NCI-H69 (cell line): ENCODE results near the gene TPBG.
A peak's percentile ranks its signal among the peaks of the same experiment; 100 is the strongest.

Experiments
- DNase-seq: peaks from one replicate; lab custom pipeline; 2025; lab: John Stamatoyannopoulos, UW

TPBG gene, protein sequence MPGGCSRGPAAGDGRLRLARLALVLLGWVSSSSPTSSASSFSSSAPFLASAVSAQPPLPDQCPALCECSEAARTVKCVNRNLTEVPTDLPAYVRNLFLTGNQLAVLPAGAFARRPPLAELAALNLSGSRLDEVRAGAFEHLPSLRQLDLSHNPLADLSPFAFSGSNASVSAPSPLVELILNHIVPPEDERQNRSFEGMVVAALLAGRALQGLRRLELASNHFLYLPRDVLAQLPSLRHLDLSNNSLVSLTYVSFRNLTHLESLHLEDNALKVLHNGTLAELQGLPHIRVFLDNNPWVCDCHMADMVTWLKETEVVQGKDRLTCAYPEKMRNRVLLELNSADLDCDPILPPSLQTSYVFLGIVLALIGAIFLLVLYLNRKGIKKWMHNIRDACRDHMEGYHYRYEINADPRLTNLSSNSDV

DNA sequence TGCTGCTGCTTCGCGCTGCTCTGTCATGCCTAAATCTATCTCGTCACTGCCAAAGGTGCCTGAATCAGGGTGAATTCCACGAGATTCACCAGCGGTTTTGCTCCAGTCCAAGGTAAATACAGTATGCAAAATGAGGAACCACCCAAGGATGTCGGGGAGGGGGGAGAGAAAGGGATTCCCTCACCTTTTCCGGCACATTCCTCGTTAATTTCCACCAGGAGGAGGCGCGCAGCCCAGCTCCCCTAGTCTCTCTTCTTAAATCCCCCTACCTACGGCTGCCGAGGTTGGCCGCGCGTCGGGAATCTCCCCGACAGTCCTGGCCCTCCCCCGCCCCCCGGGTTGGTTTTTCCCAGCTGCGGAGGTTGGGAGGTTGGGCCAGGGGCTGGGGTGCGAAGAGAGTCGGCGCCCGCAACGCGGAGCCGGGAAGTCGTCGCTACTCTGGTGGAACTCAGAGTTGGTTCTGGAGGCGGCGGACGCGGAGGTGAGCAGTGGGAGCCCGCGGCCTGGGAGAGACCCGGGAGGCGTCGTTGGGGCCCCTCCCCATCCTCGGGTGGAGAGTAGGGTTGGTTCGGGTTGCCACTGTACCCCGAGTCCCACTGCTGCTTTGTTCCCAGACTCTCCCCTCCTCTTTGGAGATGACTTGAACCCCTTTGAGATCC lies at the start of gene TPBG:
Gene TPBG (plus strand): TSS at position 390 of the 659 bp plus-strand sequence. CDS start 1,145 bp downstream, outside the sequence.
- peak; percentile 89 for DNase-seq

GRCh38 chr6:82322386-82322785 lies 41.2 kb upstream of the TPBG start:
- DNase-seq, result no peak

- DNase-seq, result peak; percentile 15
These were observed 33.9 kb upstream of the TPBG start for GRCh38 chr6:82329766-82330165.

DNA sequence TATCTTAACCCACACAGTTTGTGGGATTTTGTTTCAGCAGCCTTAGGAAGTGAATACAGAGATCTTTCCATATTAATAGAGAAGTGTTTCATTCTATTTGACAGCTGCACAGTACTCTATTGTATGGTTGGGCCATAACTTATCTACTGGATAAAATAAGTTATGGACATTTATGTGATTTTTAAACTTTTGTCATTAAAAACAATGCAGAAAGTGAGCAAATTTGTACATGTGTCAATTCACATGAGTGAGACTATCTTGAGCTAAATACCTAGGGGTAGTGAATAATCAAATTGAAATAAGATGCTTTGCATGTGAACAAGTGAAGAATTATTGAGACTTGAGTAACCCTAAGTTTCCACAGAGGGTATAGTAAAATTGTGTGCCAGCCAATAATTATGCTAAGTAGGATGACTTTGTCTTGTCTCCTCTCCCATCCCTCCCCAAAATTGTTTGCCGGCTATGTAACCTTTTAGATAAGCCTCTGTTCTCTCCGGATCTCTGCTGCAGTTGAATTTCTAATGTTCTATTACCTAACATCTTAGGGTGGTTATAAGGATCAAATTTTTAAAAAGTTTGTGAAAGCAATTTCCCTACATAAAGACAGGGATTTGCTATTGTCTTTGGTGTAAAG lies 33.3 kb upstream of the TPBG start:
- DNase-seq, result no peak

GRCh38 chr6:82331031-82331773 lies 32.4 kb upstream of the TPBG start:
- peak; percentile 86 for DNase-seq

DNA sequence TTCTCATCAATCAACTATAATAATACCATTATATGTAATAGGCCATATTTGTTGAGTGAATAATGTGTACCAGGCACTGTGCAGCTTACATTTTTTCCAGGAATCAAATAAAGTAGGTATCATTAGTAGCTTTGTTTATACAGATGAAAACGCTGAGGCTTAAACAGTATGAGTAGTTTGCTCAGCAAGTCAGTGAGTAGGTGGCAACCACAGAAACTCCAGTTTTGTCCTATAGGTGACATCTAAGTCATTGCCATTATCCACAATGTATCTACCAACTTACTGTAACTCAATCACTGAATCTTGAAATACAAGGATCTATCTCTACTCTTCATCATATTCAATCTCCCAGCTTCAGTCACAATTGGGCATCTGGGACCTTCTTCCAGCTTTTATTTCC lies 29.8 kb upstream of the TPBG start:
- peak; percentile 80 for DNase-seq

- DNase-seq, result peak; percentile 88
These were observed 25.8 kb upstream of the TPBG start for GRCh38 chr6:82337688-82338257.

DNA sequence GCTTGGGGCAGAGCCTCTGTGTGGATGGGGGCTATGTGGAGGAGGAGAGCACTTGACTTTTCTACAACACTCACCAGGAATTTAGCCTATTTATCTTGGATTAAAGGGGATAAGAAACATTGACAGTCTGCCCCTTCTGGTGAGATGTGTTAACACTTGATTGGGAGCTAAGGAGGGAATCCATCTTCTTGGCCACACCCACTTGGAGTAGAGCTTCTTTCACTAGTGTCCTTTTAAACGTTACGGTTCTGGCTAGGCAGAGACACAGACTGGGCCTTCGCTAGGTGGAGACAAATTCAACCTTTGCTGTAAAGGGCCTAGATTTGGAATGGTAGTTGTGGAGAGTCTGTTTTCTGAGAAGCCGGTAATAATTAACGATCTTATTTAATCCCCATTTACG lies 15.5 kb upstream of the TPBG start:
- DNase-seq, result peak; percentile 17

- DNase-seq, result no peak
These were observed 9.8 kb upstream of the TPBG start for GRCh38 chr6:82353848-82354247.

- no peak for DNase-seq
These were observed 3.1 kb upstream of the TPBG start for GRCh38 chr6:82360552-82360951.

DNA sequence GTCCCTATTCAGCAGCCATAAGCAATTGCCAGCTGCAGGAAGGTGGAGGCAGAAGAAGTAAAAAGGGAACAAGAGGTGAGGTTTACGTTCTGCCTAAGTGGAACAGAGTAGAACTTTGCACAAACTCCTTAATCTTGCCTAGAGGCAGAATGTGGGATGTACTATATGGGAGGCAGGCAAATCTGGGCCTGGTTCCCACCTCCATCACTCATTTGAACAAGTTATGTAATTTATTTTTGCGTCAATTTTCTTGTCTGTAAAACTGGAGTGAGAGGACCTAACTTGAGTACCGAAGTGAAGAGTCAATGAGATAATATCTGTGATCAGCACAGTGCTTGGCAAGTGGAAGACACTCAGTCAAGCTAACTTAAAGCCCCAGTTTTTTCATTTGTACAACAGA lies 2.0 kb upstream of the TPBG start:
- no peak for DNase-seq

GRCh38 chr6:82362144-82362543 lies 1.5 kb upstream of the TPBG start:
- no peak for DNase-seq

- DNase-seq, result peak; percentile 37
These were observed 664 bp upstream of the TPBG start for GRCh38 chr6:82362878-82363427.

- peak; percentile 84 for DNase-seq
These were observed 734 bp downstream of the TPBG start for GRCh38 chr6:82364087-82365015.

DNA sequence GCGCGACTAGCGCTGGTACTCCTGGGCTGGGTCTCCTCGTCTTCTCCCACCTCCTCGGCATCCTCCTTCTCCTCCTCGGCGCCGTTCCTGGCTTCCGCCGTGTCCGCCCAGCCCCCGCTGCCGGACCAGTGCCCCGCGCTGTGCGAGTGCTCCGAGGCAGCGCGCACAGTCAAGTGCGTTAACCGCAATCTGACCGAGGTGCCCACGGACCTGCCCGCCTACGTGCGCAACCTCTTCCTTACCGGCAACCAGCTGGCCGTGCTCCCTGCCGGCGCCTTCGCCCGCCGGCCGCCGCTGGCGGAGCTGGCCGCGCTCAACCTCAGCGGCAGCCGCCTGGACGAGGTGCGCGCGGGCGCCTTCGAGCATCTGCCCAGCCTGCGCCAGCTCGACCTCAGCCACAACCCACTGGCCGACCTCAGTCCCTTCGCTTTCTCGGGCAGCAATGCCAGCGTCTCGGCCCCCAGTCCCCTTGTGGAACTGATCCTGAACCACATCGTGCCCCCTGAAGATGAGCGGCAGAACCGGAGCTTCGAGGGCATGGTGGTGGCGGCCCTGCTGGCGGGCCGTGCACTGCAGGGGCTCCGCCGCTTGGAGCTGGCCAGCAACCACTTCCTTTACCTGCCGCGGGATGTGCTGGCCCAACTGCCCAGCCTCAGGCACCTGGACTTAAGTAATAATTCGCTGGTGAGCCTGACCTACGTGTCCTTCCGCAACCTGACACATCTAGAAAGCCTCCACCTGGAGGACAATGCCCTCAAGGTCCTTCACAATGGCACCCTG lies 1.6 kb downstream of the TPBG start:
- DNase-seq, result peak; percentile 79

- DNase-seq, result no peak
These were observed 4.1 kb downstream of the TPBG start for GRCh38 chr6:82367704-82368103.

DNA sequence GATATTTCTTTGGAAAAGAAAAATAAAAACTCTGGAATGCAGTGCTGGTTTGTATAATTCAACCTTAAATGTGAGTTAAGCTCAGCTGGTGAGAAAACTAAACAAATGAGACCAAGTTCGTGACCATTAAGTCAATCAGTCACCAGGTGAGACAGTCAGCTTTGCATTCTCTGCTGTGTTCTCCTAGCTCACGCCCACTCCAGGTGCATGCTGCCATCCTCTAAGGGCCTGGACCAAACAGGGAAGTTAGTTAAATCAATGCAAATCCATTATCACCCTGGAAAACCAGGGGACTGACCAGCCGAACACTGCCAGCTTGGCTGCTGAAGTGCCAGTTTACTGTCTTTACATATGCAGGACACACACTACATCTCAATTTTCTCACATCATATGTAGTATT lies 7.2 kb downstream of the TPBG start:
- DNase-seq, result peak; percentile 90

DNA sequence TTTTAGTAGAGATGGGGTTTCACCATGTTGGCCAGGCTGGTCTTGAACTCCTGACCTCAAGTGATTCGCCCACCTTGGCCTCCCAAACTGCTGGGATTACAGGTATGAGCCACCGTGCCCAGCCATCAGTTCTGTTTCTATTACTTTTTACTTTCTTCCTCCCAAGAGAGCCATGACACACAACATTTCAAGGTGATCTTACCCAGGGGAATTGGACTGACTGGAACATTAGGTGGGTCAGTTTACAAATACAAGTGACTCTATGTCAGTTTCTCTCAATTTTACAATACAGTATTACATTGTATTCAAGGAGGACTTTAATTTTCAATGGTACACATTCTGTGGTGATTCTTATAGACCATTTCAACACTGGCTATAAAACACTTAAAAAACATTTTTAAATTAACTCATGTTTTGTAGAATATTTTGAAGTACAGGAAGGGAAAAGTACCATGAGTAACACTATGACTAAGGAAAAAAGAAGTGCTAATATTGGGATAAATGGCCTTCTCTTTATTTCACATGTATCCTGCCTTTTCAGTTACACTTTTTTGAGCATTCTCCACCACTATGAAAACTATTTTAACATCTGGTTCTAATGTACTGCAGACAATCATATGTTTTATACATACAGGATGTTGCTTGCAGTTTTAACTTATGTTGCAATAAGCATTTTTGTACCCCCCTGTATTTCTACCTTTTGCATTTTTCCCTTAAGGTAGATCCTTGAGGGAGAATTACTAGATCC lies 8.4 kb downstream of the TPBG start:
- DNase-seq, result peak; percentile 16

DNA sequence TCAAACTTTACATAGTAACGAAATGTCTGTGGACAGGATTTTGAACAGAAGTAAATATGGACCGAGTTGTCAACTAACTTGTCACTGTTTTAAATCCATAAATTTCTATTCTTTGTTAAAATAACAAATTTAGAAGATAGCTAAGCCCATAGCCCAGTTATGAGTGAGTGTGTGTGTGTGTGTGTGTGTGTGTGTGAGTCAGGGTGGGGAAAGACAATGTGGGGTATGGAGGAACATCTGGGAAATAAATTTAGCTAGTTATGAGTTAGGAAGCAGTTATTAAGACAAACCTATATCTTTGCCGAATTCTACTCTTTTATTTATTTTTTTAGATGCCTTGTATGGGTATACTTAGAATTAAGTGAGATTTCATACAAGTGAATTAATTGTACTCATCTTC lies 9.0 kb downstream of the TPBG start:
- no peak for DNase-seq
